Brain microvascular endothelial cell (primary cell): ENCODE measurements around the gene GPC5.
A peak's percentile ranks its signal among the peaks of the same experiment; 100 is the strongest.

ENCODE experiments used
- DNase-seq: peaks from one replicate; pipeline ENCODE4 v3.0.0-alpha.2; 2020
- H3K27ac ChIP-seq: fragments of 250-450 bp; sonication (Bioruptor Pico); 2 replicates; pipeline ENCODE4 v1.5.1; 2020; ENCODE audit warnings: mild to moderate bottlenecking, moderate library complexity
- H3K27me3 ChIP-seq: fragments of 250-450 bp; sonication (Bioruptor Pico); replicated peaks from 2 replicates; pipeline ENCODE4 v1.5.1; 2020; ENCODE audit warnings: mild to moderate bottlenecking
- H3K36me3 ChIP-seq: fragments of 250-450 bp; sonication (Bioruptor Pico); replicated peaks from 2 replicates; pipeline ENCODE4 v1.5.1; 2020; ENCODE audit warnings: mild to moderate bottlenecking
- H3K4me3 ChIP-seq: 2 replicates; pipeline ENCODE4 v1.5.1; 2011; ENCODE audit warnings: low read depth, mild to moderate bottlenecking, control low read depth, low read length, moderate library complexity
- CTCF ChIP-seq: IDR thresholded peaks from 2 replicates; pipeline ENCODE4 v1.5.1; 2011; ENCODE audit warnings: low read depth, mild to moderate bottlenecking, moderate library complexity, low read length, control low read depth, inconsistent platforms; ENCODE audit errors: missing control alignments
- in situ Hi-C: cut with HindIII; loops from 2 replicates; pipeline ENCODE4 v1.10.0; 2017; ENCODE audit warnings: low sequenced_read_pairs, low pct_ligation_motif_present

Gene GPC5

DNA sequence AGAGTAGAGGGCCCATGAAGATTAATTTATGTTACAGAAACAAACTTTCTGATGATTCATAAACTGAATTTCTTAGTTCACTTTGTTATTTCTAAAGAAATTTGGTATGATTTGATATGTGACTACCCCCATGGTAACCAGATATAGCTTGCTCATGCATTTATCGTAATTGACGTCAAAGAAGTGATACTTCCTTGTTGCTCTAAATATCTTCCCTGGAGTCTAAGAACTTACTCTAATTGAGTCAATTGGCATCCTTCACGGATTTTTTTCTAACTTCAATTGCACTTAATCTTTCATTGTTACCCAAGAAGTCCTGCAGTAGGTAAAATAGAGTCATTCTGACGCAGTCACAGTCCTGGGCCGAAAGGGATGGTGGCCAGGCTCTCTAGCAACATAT lies 240.9 kb downstream of the GPC5 start:
- no peak for DNase-seq
- Histone ChIP-seq H3K4me3 (no peak overlapping the region), H3K36me3 (no peaks in the 10 kb centered on the region), H3K27ac (no peak overlapping the region), H3K27me3 (no peaks in the 10 kb centered on the region)
- TF ChIP-seq CTCF = no peak
- in situ Hi-C loops = no loop called here

GRCh38 chr13:91643394-91643793 lies 245.0 kb downstream of the GPC5 start:
- H3K4me3 ChIP-seq = no peak overlapping the region
- DNase-seq = no peak
- H3K27ac ChIP-seq = no peak overlapping the region
- in situ Hi-C loops = no loop called here
- H3K36me3 ChIP-seq = no peaks in the 10 kb centered on the region
- TF ChIP-seq CTCF = no peak
- no peaks in the 10 kb centered on the region for H3K27me3 ChIP-seq

DNA sequence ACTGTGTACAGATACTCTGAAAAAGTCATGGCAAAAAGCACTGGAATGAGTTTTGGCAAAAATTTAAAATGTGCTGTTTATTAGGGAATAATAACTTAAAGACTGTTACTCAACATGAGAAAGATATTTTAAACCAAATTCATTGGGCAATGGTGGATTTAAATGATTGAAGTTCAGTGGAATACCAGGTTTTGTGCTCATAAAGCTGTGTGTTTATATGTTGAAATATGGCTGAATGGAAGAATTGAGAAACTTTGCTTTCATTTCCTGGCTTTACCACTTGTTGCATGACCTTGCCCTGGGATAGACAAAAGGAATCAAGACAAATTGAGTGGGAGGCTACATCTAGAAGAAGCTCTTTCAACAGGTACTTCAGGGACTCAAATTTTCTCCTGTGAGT lies 246.4 kb downstream of the GPC5 start:
- in situ Hi-C loops = no loop called here

DNA sequence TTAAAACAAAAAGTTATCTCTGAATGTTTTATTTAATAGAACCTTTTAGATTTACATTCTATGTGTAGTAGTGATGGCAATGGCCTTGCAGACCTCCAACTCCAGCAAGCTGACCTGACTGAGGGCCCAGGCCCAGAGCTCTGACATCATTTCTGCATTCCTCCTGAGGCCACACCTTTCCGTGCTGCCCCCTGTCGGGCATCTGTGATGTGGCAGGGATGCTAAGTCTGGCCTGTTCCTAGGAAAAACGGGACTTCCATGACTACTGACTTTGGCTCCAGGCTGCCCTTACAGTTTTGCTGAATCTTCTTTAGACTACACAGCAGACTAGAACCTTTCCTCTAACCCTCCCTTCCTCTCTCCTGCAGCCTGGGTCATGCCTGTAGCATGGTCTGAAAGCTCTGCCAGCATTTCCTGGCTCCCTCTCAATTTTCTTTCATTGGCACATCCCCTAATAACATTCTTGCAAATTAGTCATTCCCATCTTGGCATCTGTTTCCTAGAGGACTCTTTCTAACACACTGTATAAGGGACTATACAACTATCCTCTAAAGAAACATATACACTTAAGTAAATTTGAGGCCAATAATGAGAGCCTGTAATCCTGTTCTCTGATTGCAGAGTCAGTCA lies 249.1 kb downstream of the GPC5 start:
- TF ChIP-seq CTCF = peak; percentile 61
- Histone ChIP-seq H3K36me3 (no peaks in the 10 kb centered on the region), H3K27me3 (no peaks in the 10 kb centered on the region), H3K4me3 (no peak overlapping the region), H3K27ac (no peak overlapping the region)
- DNase-seq = no peak
- in situ Hi-C loops = no loop called here

More for the DNA sequence above, 246.4 kb downstream of the GPC5 start:
- Histone ChIP-seq H3K36me3 (no peaks in the 10 kb centered on the region), H3K27ac (no peak overlapping the region), H3K4me3 (no peak overlapping the region), H3K27me3 (no peaks in the 10 kb centered on the region)
- no peak for TF ChIP-seq CTCF
- DNase-seq = no peak

DNA sequence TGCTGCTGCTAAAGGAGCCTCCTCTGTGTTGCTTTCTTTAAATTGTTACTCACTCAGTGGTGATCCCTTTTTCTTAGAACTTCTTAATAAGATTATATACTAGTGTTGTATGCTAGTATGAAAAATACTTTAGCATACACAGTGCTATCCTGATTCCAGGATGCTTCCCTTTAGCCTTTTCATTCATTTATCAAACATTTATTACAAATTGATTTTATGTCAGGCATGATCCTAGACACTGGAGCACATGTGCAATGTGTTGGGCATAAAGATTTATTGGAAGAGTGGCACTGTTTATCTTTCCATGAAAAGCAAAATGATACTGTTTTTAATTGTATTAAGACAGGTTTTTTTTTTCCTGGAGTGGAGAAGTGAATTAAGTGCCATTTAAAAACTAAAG lies 249.6 kb downstream of the GPC5 start:
- in situ Hi-C loops = no loop called here

More for the DNA sequence above, 249.6 kb downstream of the GPC5 start:
- no peak for TF ChIP-seq CTCF
- Histone ChIP-seq H3K4me3 (no peak overlapping the region), H3K36me3 (no peaks in the 10 kb centered on the region), H3K27me3 (no peaks in the 10 kb centered on the region), H3K27ac (no peak overlapping the region)
- DNase-seq = no peak
